Stomach (tissue), 9 donors: Measurements from ENCODE around the gene PVR. TPM values are rescaled to one million over a fixed set of nuclear protein-coding genes. Genes with fewer than 3 reads are reported as not detected.

ENCODE experiments used
- DNase-seq, 2 donors: peaks; one replicate each; pipeline versions ENCODE4 v3.0.0 to v3.0.0-alpha.2; 2013 to 2019
- H3K27ac ChIP-seq, 5 donors: fragments of 200-600 bp in 4 of 5; sonication (generic) in 4 of 5; one replicate each; pipeline ENCODE4 v1.5.1; 2013 to 2019; ENCODE audit warnings: mild to moderate bottlenecking in 1 of 5, moderate library complexity in 1 of 5
- H3K27me3 ChIP-seq, 3 donors: fragments of 200-600 bp; sonication (generic); one replicate each; pipeline ENCODE4 v1.5.1; 2017 to 2019; ENCODE audit warnings: mixed run types in 1 of 3
- H3K36me3 ChIP-seq, 4 donors: fragments of 200-600 bp; sonication (generic); 1 replicate in 3 of 4; 2 replicates in 1 of 4; pipeline ENCODE4 v1.5.1; 2016 to 2019
- H3K4me1 ChIP-seq, 4 donors: fragments of 200-600 bp; sonication (generic); one replicate each; pipeline ENCODE4 v1.5.1; 2016 to 2019
- H3K4me3 ChIP-seq, 4 donors: fragments of 200-600 bp; sonication (generic) in 3 of 4; one replicate each; pipeline ENCODE4 v1.5.1; 2016 to 2019; ENCODE audit warnings: mild to moderate bottlenecking in 1 of 4
- H3K9me3 ChIP-seq, 4 donors: fragments of 200-600 bp; sonication (generic); one replicate each; pipeline ENCODE4 v1.5.1; 2016 to 2019
- EP300 ChIP-seq: sonication (generic); formaldehyde crosslinking; IDR thresholded peaks from one replicate; pipeline ENCODE4 v1.6.1; 2017; ENCODE audit warnings: antibody characterized with exemption
- POLR2A ChIP-seq, 4 donors: fragments of 450-650 bp; IDR thresholded peaks; one replicate each; pipeline ENCODE4 v1.6.1; 2016; ENCODE audit warnings: antibody characterized with exemption in 4 of 4, control low read depth in 2 of 4, mild to moderate bottlenecking in 1 of 4, moderate library complexity in 1 of 4
- POLR2AphosphoS5 ChIP-seq, 3 donors: sonication (generic); formaldehyde crosslinking; IDR thresholded peaks; one replicate each; pipeline ENCODE4 v1.6.1; 2016; ENCODE audit warnings: antibody characterized with exemption in 3 of 3
- whole genome bisulfite sequencing, 5 donors: extraction: QIAGEN DNeasy Blood & Tissue Kit in 3 of 5; methylation state at CpG; one replicate each; pipeline versions ENCODE4 v1.1.5 to v1.1.7; 2013 to 2018; 5-methylcytosine and 5-hydroxymethylcytosine counted together
- intact Hi-C: fragments of 100-400 bp; cut with DNase I; formaldehyde crosslinking; loops from one replicate; pipeline ENCODE4 v1.15.1; 2023; ENCODE audit warnings: low total_unique reads
- polyA plus RNA-seq, 3 donors: library from polyadenylated mRNA; stranded (reverse); fragments of 200-250 nt; gene quantifications; one replicate each; pipeline ENCODE4 v1.2.3, GENCODE V29; 2013
- total RNA-seq, 5 donors: library from RNA; depleted of rRNA; stranded (reverse); fragments of >200 nt; gene quantifications; one replicate each; pipeline versions ENCODE4 v1.1.0 to v1.2.3, GENCODE V29; 2014 to 2016
- TF ChIP-seq, protein P1 (sequence below), 7 experiments: fragments of 450-650 bp in 4 of 7; fragments of 200-600 bp in 3 of 7; sonication (generic) in 3 of 7; IDR thresholded peaks; one replicate each; pipeline ENCODE4 v1.5.1; 2016 to 2019; ENCODE audit warnings: antibody characterized with exemption in 7 of 7, control low read depth in 2 of 7, mild to moderate bottlenecking in 1 of 7
- donor health status: healthy with polysubstance abuse.
- donor health status: Bipolar disorder and iron deficiency.
- donor health status: healthy.

The PVR gene
- total and polyA plus RNA-seq, 8 donors, result 4.9 to 80.8 (median 33.7) TPM

DNA sequence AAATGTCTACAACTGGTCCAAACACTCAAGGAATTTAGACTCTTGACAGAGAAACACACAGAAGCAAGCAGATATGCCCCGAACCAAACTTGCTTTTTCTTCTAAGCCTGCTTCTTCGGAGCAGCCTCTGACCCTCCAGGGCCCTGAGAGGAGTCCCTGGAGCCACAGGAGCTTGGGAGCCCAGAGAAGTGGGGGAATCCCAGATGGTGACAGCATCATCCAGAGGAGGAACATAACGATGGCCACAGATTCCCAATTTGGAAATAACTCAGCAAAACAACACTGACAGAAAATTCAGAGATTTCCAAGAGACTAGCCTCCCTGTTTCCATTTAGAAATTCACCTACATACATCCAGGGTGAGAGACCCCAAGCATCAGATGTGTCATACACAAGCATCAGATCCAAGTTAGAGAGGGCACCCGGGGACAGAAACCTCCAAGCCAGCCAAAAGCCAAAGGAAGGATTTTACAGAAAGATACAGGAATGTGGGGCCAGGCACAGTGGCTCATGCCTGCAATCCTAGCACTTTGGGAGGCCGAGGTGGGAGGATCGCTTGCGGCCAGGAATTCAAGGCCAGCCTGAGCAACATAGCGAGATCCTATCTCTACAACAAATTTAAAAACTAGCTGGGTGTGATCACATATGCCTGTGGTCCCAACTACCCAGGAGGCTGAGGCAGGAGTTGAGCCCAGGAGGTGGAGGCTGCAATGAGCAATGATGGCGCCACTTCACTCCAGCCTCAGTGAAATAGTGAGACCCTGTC lies 2.0 kb upstream of the PVR start:
- intact Hi-C loops, result no loop called here

DNA sequence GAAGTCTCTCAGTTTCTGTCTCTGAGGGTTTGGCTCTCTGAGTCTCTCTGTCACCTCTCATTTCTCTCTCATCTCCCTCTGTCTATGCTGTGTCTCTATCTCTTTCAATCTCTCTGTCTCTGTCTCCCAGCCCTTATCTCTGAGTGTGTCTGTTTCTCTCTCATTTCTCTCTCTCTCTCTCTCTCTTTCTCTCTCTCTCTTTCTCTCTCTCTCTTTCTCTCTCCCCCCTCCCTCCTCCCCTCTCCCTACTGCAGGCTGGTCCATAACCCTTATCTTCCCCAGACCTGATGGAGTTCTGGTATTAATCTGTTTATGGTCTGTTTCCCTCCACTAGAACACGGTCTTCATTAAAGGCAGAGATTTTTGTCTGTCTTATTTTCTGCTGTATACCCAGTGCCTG lies 1.3 kb upstream of the PVR start:
- H3K27me3 ChIP-seq, result no peaks in the 10 kb centered on the region
- no peak overlapping the region for H3K4me3 ChIP-seq
- DNase-seq, result no peak
- peaks cover 0 to 31% (median 30%) of the 10 kb centered on the region in 4 donors for H3K4me1 ChIP-seq
- peaks cover 3 to 6% (median 5%) of the 10 kb centered on the region in 4 donors for H3K36me3 ChIP-seq
- no peak overlapping the region for H3K27ac ChIP-seq
- no peak for TF ChIP-seq POLR2AphosphoS5 (IDR thresholded peaks at IDR 0.05)
- WGBS, 5 donors, result 35 to 54% (median 40%) methylated on average over 1 of the region's 1 CpG
- intact Hi-C loops, result no loop called here
- H3K9me3 ChIP-seq, result no peaks in the 10 kb centered on the region

More for the DNA sequence above, 2.0 kb upstream of the PVR start:
- no peaks in the 10 kb centered on the region for H3K36me3 ChIP-seq
- DNase-seq, result no peak
- no peak for TF ChIP-seq EP300
- TF ChIP-seq POLR2A (IDR thresholded peaks at IDR 0.05), result no peak
- TF ChIP-seq, protein P1, sequence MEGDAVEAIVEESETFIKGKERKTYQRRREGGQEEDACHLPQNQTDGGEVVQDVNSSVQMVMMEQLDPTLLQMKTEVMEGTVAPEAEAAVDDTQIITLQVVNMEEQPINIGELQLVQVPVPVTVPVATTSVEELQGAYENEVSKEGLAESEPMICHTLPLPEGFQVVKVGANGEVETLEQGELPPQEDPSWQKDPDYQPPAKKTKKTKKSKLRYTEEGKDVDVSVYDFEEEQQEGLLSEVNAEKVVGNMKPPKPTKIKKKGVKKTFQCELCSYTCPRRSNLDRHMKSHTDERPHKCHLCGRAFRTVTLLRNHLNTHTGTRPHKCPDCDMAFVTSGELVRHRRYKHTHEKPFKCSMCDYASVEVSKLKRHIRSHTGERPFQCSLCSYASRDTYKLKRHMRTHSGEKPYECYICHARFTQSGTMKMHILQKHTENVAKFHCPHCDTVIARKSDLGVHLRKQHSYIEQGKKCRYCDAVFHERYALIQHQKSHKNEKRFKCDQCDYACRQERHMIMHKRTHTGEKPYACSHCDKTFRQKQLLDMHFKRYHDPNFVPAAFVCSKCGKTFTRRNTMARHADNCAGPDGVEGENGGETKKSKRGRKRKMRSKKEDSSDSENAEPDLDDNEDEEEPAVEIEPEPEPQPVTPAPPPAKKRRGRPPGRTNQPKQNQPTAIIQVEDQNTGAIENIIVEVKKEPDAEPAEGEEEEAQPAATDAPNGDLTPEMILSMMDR (IDR thresholded peaks at IDR 0.05), result no peak
- no peak for TF ChIP-seq POLR2AphosphoS5 (IDR thresholded peaks at IDR 0.05)
- peaks cover 0 to 29% (median 23%) of the 10 kb centered on the region in 4 donors for H3K4me1 ChIP-seq
- 79 to 95% (median 93%) methylated on average over 9 of the region's 9 CpGs for WGBS, 5 donors
- no peak overlapping the region for H3K27ac ChIP-seq
- no peaks in the 10 kb centered on the region for H3K9me3 ChIP-seq
- no peak overlapping the region for H3K4me3 ChIP-seq
- no peaks in the 10 kb centered on the region for H3K27me3 ChIP-seq

DNA sequence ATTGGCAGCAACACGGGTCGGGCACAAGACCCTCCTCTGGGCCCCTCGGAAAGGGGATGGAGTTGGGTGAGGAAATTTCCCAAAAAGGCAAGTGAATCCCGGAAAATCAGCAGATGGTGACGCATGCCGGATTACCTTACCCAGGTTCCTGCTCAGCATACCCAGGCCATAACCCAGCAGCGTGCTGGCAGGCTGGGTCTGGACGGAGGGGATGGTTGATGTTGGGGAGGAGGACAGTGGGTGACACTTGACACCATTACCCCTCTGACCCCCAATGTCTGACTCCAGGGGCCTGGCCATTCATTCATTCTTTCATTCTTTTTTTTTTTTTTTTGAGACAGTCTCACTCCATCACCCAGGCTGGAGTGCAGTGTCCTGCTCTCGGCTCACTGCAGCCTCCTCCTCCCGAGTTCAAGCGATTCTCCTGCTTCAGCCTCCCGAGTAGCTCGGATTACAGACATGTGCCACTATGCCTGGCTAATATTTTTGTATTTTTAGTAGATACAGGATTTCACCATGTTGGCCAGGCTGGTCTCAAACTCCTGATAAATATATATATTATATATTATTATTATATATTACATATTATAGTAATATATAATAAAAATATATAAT lies 799 bp downstream of the PVR start:
- intact Hi-C loops, result no loop called here
- peak in 1 of 2 donors; percentile 70 for DNase-seq

DNA sequence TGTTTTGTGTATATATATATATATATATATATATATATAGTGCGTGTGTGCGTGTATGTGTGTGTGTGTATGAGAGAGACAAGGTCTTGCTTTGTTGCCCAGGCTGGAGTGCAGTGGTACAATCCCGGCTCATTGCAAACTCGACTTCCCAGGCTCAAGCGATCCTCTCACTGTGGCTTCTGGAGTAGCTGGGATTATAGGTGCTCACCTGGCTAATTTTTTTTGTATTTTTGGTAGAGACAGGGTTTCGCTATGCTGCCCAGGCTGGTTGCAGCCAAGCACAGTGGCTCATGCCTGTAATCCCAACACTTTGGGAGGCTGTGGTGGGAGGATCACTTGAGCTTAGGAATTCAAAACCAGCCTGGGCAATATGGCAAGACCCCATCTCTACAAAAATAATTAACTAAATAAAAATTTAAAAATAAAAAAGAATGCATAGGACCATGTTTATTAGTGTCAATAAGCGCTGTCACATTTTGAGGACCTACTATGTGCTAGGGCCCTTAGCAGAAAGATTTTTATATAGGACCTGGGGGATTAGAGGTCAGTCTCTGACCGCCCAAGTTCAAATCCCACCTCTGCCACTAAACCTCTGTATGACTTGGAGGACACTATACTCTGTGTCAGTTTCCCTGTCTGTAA lies 1.8 kb downstream of the PVR start:
- no peak for DNase-seq
- Histone ChIP-seq H3K4me3 (no peak overlapping the region), H3K27me3 (no peaks in the 10 kb centered on the region)

More for the DNA sequence above, 799 bp downstream of the PVR start:
- Histone ChIP-seq H3K4me1 (peaks cover 0 to 52% (median 47%) of the 10 kb centered on the region in 4 donors), H3K4me3 (peak overlapping the region; percentile 67 to 78 (median 72)), H3K9me3 (no peaks in the 10 kb centered on the region), H3K27me3 (no peaks in the 10 kb centered on the region), H3K36me3 (peaks cover 6 to 27% (median 21%) of the 10 kb centered on the region in 4 donors), H3K27ac (peak overlapping the region; percentile 83 to 92 (median 85))
- TF ChIP-seq POLR2A (IDR thresholded peaks at IDR 0.05) (no peak), EP300 (no peak), POLR2AphosphoS5 (IDR thresholded peaks at IDR 0.05) (peak in 1 of 3 donors; percentile 46)
- WGBS, 5 donors, result 2 to 7% (median 5%) methylated on average over 12 to 13 of the region's 13 CpGs

More for the DNA sequence above, 1.8 kb downstream of the PVR start:
- peaks cover 0 to 53% (median 47%) of the 10 kb centered on the region in 4 donors for H3K4me1 ChIP-seq
- H3K36me3 ChIP-seq, result peaks cover 15 to 37% (median 31%) of the 10 kb centered on the region in 4 donors
- WGBS, 5 donors, result 71 to 90% (median 79%) methylated on average over 8 of the region's 8 CpGs
- no peak overlapping the region for H3K27ac ChIP-seq
- no peaks in the 10 kb centered on the region for H3K9me3 ChIP-seq
- TF ChIP-seq, protein P1 (IDR thresholded peaks at IDR 0.05), result no peak
- TF ChIP-seq POLR2A (IDR thresholded peaks at IDR 0.05) (no peak), POLR2AphosphoS5 (IDR thresholded peaks at IDR 0.05) (no peak), EP300 (no peak)
- intact Hi-C loops, result no loop called here
